ENCODE results near the gene FAM50B.

The FAM50B gene

DNA sequence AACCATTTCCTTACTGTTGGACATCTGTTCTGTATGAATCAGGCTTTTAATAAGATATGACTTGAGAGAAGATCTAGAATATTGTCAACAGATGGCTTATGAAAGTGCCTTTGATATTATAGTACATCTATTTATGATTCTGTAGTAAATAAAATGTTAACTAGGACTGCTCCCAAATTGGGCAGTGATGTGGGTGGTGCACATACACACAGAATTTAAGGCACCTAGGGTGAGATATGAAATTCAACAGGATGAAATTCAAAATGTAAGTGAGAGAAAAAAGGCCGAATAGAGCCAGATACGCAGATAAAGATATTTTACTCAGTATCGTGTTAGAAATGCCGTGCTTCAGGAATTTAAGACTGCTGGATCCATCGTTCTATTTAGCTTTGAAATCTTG is 26.3 kb downstream of the FAM50B start:
- no peak for DNase-seq

DNA sequence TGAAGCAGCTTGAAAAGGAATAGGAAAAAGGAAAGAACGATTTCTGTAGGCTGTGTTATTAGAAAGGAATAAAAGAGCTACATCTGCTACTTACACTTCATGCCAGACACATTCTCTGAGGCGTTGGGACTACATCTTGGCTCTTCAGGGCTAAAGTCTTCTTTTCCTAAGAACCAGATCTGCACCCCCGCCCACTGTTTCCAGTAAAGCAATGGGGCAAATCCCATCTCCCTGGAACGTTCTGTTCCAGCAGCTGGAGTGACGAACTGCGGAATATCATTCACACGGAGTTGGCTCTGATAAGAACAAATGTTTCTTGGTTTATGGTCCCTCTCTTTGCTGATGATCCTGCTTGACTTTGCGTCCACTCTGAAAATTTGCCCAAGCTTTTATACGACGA is 26.9 kb downstream of the FAM50B start:
- no peak for DNase-seq

DNA sequence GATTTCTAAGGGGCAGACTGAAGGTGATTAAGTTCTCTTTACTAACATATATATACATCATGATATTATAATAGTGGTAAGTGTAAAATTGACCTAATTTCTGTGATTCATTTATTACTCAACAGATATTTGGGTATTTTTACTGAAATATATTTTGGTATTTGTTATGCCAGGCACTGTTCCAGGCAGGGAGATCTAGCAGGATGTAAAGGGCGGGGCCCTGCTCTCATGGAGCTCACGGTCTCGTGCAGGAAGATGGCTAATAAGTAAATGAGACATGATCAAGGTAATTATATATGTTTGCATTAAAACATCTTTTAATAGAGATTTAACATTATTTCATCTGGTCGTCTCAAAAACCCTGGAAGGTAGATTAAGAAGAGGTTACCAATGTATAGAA is 27.7 kb downstream of the FAM50B start:
- DNase-seq = no peak

DNA sequence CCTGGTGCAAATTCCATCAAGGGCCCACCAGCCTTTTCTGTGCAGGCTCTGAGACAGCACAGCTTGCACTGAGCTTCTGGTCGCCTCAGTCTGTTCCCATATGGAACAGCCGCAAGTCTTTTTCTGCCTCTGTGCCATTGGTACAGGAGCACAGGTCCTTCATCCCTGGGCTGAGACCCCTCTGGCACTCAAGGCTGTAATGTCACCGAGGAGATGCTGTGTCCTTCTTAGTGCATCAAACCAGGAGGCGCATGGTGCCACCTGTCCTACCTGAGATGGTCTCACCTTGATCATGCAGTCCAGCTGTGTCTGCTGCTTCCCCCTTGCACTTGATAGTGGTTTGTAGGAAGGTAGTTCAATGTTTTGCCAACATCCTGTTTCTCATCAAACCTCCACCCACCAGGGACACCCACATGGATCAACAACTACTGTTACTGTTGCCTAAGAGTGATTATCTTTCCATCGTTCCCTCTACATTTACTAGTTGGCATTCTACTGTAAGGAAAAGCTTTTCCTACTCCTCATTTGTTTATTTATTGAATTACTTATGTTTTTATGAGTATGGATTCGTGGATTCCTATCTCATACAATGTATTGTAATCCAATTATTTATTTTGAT is 29.0 kb downstream of the FAM50B start:
- no peak for DNase-seq

DNA sequence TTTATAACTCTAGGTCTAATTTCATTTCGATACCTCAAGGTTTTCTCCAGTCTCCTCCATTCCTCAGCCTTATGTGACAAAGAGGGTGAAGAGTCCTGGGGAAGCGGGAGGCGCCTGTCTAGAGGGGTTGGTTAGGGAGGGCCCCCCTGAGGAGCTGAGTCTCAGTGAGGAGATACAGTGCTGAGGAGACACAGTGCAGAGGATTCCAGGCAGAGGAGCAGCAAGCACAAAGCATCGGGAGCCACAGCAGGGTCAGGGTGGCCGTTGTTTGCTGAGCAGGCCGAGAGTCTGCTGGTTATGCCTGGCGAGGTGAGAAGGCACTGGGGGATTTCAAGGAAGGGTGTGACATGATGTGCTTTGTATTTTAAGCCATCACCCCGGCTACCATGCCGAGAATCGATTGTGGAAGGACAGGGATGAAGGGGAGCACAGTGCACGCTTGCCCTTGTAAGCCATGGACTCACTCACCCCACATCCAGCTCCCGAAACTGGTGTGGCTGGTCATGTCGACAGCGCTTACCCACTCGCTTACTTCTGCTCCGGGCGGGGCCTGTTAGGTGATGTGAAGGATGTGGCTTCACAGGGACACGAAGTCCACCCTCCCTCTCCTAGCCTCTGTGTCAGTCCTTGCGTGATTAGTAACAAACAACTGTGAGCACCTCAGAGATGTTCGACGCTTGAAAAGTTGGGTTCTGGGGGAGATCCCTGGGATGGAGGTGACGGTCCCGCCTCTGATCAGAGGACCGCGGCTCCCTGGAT is 30.2 kb downstream of the FAM50B start:
- no peak for DNase-seq

DNA sequence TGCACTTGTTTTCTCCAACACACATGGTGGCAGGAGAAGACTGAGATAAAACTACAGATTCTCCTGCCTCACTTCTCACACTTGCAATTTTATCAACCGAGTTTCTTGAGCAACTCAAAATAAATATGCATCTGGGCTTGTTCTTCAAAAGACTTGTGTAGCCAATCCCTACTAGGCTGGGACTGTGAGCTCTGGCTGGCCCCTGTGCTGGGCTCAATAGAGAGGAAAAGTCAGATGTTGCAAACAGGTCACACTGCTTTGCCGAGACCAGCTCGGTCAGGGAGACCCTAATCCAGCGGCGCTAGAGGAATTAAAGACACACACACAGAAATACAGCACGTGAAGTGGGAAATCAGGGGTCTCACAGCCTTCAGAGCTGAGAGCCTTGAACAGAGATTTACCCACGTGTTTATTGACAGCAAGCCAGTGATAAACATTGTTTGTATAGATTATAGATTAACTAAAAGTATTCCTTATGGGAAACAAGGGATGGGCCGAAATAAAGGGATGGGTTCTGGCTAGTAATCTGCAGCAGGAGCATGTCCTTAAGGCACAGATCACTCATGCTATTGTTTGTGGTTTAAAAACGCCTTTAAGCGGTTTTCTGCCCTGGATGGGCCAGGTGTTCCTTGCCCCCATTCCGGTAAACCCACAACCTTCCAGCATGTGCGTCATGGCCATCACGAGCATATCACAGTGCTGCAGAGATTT is 32.7 kb downstream of the FAM50B start:
- no peak for DNase-seq

DNA sequence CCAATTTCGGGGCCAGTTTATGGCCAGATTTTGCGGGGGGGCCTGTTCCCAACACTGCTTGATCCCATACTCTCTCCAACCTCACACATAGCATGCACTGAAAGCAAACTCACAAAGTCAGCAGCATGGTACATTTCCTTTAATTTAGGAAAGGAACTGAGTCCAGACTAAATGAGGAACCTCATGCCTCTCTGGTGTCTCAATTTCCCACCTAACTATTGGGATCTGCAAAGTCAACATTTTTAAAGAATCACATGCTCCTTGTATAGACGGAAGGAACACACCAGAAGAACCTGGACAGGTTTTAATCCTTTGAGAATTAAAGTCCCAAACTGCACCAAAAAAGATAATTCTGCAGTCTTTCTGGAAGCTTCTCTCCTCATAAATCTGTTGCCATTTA is 33.3 kb downstream of the FAM50B start:
- no peak for DNase-seq

DNA sequence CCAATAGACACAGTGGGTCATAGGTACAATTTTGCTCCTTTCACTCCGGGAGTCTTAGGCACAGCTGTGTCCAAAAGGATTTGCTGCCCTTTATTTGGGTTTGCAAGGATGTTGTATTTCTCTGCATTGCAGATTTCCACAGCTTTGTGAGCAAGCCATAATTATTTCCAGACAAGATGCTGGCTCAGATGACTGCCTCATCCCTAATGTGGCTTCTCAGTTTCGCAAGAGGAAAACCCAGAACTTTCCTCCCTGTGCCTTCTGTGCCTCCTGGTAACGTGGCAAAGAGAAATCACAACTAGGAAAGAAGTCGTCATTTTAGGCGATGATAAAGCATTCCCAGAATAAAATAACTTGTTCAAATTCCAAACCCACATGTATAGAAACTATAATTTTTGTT is 33.7 kb downstream of the FAM50B start:
- DNase-seq = no peak

DNA sequence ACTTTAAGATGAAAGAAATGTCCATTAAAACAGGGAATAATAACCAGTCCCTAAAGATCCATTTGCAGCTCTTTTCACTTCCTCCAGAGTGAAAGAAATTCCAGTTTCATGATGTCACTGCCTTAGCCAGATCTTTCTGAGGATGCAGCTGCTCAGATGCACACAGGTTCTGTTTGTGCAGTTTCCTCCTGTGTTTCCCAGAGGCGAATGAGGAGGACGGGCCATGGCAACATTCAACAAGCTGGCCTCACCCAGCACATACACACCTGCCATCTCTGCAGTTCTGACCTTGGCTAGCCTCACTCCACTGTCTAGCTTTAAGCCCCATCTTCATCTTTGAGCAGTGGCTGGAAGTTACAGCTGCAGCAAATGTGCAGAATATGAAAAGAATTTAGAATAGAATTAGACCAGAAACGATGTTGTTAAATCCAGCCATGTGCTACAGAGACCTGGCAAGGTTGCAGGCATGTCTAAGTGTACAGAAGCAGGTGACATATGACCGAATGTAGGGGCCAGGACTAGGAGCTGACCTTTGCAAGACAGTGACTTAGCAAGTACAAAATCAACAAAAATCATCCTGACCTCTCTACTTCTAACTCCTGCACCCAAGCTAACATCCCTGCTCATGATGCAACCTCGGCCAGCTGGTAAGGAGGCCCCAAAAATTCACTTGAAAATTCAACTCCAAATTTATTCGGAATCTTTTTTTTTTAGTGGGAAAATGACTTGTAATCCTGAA is 35.0 kb downstream of the FAM50B start:
- DNase-seq = no peak

DNA sequence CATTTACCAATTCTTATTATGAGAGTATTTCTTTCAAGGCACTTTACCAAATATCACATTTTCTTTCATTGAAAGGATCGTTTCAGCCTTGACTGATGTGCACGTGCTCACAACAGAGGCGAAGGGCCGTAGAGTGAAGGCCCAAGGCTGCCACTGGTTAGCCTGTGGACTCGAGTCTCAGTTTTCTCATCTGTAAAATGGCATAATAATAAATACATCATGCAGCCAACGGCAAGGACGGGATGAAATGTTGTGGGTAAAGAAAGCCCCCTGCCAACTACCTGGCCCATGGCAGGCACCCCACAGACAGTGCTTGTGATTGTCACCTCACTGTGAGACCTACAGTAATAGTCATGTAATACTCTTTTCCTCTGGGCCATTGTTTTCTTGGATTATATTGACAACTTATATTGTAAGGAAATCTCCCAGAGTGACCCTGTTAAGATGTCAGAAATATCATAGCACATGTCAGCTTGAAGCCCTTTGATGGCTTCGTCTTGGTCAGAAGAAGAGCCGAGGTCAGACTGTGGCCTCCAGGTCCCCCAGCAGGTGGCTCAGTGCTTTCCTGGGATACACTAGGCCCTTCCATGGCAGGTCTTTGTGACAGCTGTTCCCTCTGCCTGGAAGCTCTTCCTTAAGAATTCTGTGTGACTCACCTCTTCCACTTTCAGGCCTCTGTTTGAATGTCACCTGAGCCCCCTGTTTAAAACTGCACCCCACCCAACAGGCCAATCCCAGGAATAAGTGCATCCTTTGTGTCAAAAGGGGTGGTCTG is 36.3 kb downstream of the FAM50B start:
- peak; percentile 31 for DNase-seq

DNA sequence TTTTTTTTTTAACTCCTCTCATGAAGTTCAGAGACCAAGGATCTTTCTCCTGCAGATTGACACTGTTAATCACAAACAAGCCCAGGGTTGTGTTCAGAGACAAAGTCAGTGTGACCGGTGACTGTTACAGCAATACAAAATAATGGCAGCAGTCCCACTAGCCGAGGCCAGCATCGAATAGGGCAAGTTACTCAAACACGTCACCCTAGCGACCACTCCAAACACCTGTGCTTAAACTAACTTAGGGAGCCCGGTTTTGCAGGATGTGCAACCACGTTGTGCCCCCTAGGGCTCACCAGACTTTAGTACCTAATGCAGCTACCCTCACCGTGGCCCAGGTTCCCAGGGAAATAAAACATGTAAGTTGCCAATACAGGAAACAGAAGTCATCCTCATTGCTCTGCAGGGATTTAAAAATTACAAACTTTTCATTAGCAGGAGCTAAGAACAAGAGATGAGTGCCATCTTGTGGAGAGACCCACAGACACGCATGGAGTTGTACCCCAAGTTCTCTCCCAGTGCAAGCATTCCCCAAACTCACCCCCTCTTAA is 38.1 kb downstream of the FAM50B start:
- DNase-seq = no peak

DNA sequence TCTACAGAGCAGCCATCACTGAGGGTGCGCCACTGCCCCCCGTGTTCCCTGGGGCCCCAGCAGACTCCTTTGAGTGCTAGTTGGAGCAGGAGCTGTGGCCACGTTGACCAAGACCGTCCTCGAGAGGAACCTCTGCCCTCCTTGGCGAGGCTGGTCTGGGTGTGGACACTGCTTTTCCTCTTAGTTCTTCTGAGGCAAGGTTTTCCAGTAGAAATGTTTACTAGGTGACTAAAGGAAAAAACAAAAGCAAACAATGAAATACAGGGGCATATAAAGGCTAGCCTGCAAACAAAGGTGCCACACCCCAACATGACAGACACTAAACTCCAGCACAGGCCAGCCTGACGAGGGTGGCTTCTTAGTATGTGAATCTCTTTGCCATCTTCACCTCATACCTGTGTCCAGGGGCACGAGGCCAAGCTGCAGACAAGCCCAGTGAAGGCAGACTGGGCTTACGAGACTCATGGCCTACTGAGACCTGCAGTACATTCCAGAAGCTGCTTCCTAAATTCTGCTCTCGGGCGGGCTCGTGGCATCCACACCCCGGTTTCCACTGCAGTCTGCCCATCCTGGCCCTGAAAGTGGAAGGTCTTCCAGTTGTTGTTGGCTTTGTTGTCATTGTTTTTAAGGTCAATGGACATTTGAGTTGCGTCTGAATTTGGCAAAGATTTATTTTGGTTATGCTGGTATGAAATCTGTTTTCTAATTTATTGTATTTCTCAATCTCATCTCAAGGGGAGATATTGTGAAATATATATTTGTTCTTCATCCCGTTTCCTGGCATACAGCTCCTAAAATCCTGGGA is 39.2 kb downstream of the FAM50B start:
- no peak for DNase-seq

DNA sequence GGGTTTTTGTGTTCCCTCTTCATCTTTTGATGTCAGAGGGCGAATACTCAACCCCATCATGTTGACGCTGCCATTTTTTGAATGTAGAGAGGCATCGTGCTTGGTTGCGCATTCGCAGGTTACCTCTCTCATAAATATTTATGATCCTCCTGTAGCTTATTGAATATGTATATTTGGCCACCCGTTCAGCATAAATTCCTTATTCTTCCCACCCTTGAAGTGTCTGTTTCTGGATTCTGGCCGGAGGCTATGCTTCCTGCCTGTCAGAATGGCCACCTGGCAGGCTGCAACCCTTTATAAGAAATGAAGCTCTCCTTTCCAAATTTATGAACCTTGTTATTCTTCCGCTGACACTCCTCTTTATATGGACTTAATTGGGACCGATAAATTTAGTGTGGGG is 40.9 kb downstream of the FAM50B start:
- no peak for DNase-seq

DNA sequence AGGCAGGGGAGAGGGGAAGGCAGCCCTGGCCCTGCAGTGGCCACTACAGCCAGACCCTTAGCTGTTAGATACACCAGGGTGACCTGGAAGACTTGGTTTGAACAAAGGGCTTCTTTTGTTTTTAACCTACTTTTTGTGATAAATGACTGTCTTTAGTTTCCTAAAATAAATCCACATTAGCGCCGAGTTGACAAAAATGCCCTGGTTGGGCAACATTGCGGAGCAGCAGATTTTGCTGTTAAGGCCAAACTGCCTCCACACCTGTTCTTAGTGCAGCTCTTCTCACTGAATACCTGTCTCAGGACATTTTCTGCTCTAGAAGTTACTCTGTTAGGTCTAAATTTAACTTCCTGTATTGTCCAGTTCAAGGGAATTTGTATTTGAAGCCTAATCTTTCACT is 42.7 kb downstream of the FAM50B start:
- no peak for DNase-seq

DNA sequence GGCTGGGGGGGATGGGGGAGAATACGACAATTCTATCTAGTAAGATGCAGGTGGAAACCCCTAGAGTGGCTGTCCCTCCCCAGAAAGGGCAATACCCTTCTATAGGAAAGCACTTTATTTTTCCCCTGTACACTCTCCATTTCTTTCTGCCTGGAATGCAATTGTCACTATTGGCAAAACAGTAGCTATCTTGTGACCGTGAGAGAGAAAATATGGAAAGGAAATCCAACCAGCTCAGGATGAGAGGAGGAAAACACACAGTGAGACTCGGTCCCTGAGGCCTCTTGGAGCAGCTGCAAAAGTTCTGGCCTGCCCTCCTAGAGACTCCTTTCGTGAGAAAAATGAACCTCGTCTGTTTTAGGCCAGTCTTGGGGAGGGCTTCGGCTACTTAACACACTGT is 43.4 kb downstream of the FAM50B start:
- no peak for DNase-seq

DNA sequence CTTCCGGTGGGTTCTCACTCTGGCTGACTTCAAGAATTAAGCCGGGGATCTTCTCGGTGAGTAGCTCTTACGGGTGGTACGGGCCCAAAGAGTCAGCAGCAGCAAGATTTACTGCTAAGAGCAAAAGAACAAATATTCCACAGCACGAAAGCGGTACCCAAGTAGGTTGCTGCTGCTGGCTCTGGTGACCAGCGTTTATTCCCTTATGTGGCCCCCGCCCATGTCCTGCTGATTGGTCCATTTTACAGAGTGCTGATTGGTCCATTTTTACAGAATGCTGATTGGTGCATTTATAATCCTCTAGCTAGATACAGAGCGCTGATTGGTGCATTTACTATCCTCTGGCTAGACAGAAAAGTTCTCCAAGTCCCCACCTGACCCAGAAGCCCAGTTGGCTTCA is 44.3 kb downstream of the FAM50B start:
- no peak for DNase-seq

DNA sequence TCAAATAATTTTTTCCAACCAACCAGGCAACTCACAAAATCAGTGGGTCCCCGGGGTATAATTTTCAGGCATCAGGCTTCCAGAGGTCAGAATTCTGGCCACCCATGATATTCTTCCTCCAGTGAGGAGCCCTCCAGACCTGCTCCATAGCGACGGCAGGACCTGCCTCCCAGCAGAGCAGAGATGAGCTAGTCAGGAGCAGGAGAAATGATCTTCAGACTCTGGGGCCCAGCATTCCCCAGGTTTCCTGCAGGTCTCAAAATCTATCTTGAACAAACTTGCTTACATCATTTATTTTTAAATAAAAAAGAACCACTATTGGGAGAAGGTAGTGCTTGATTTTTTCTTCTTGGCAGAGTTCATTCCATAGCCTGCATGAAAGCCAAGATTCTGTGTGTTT is 44.7 kb downstream of the FAM50B start:
- no peak for DNase-seq

DNA sequence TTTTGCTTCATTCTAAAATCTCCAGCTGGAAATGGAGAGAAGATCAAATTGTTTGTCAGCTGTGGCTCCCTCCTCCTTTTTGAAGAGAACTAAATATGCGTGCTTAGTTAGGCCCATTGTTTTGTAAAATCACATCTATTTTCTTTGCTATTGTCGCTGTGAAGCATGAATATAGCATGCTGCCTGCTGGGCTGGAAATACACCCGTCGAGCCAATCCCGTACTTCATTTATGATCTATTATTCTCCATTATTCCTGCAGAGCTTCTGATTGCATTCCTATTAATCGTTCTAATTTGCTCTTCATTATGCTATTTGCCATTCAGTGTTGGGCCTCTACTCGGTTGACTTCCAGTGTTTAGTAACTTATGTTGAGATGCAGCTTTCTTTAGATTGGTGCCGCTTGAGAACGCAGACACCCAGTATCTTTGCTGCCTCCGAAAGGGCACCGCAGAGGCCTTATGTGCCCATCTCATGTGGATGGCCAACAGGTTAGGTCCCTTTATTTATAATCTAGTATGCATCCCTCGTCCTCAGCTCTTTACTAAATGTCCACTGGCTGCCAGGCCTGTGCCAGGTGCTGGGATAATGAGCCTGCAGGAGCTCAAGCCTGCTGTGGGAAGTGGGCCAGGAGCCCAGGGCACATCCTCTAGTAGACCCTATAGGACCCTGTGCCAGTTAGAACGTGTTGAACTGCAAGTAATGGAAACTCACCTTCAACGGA is 45.6 kb downstream of the FAM50B start:
- no peak for DNase-seq

DNA sequence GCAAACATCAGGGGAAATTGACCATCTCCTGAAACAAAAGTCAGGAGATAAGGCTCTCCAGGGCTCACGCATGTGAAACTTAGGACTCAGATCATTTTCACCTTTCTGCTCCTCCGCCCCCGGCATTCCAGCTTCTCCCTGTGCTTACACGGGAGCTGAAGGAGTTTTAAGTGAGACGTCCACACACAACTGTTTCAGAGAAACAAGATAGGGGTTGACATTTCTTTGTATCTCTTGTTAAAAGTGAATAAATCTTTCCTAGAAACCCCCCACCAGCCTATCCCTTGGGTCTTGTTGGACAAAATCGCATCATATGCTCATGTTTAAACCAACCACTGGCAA is 46.1 kb downstream of the FAM50B start:
- no peak for DNase-seq

DNA sequence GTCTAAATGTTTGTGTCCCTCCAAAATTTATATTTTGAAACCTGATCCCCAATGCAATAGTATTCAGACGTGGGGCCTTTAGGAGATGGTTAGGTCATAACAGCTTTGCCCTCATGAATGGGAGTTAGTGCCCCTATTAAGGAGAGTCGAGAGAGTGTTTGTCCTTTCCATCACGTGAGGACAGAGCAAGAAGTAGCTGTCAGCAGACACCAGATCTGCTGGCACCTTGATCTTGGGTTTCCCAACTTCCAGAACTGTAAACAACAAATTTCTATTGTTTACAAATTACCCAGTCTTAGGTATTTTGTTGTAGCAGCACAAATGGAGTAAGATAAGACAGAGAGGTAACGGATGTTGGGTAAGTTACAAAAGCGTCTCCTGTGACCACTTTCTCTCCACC is 46.6 kb downstream of the FAM50B start:
- no peak for DNase-seq

Measured in DMS 273 treated with DMSO at 0.1 percent for 48 hours (cell line).